Ovary (tissue), 9 donors: Measurements from ENCODE around the gene UPF1. TPM values are rescaled to one million over a fixed set of nuclear protein-coding genes. Genes with fewer than 3 reads are reported as not detected.

Source experiments
- polyA plus RNA-seq, 2 donors: library from polyadenylated mRNA; stranded (reverse); fragments of 200-250 nt in 1 of 2; fragments of 350-450 nt in 1 of 2; fragmentation: Illumina TruSeq in 1 of 2; extraction: RNeasy Lipid Tissue Mini Kit (QIAGEN cat#74804) in 1 of 2; gene quantifications; one replicate each; pipeline ENCODE4 v1.2.3, GENCODE V29; 2013 to 2014
- total RNA-seq, 7 donors: library from RNA; depleted of rRNA in 2 of 7; stranded (reverse); fragments of >200 nt in 2 of 7; fragmentation: NEBNext Ultra II Directional in 3 of 7; extraction: Animal tissue kit (Norgen Biotek cat#: 25700) in 3 of 7; gene quantifications; one replicate each; pipeline versions ENCODE4 v1.1.0 to v1.2.4, GENCODE V29; 2016 to 2023
- donor health status: DM: no; HTN: no; CAD: no; lungs with moderate emphysema.
- donor health status: DM: no; HTN: no; CAD: no.
- donor health status: Bipolar disorder and iron deficiency.
- donor health status: DM: yes; HTN: yes; CAD: no.
- donor health status: DM: no; HTN: no; CAD: no.
- donor health status: DM: yes; HTN: yes; CAD: no.

Gene UPF1
- total and polyA plus RNA-seq, 9 donors, result 35.4 to 89.0 (median 59.7) TPM

Other genes with a start within 250 kb of the UPF1 start
- gene REX1BD, start 243.2 kb upstream of the UPF1 start, total RNA-seq, result 100 to 1,000 TPM in 2 of 7 donors, 10 to 100 TPM in 5; 46.5 to 146 (median 66.7) TPM
- gene REX1BD, start 243.2 kb upstream of the UPF1 start, polyA plus RNA-seq, result 10 to 100 TPM in 1 of 2 donors, 1 to 10 TPM in 1; 5.3 to 89.2 TPM
- 1 to 10 TPM in 2 of 7 donors, under 1 TPM in 2, not detected in 3; 0.51 to 1.1 (median 1.0) TPM for gene CRLF1, start 225.2 kb upstream of the UPF1 start, total RNA-seq
- gene CRLF1, start 225.2 kb upstream of the UPF1 start, polyA plus RNA-seq, result 1 to 10 TPM in 1 of 2 donors, under 1 TPM in 1; 0.83 to 1.2 TPM
- gene TMEM59L, start 219.1 kb upstream of the UPF1 start, total RNA-seq, result under 1 TPM in 4 of 7 donors, not detected in 3; 0.20 to 0.53 (median 0.52) TPM
- gene TMEM59L, start 219.1 kb upstream of the UPF1 start, polyA plus RNA-seq, result under 1 TPM in 1 of 2 donors, not detected in 1; 0.38 TPM
- 10 to 100 TPM in 5 of 7 donors, 1 to 10 TPM in 2; 4.6 to 24.0 (median 15.7) TPM for gene KLHL26, start 194.9 kb upstream of the UPF1 start, total RNA-seq
- 1 to 10 TPM; 1.6 to 5.7 TPM for gene KLHL26, start 194.9 kb upstream of the UPF1 start, polyA plus RNA-seq
- gene CRTC1, start 148.3 kb upstream of the UPF1 start, total RNA-seq, result 10 to 100 TPM in 5 of 7 donors, 1 to 10 TPM in 2; 2.4 to 19.5 (median 14.6) TPM
- 1 to 10 TPM; 2.3 to 8.4 TPM for gene CRTC1, start 148.3 kb upstream of the UPF1 start, polyA plus RNA-seq
- under 1 TPM in 4 of 7 donors, not detected in 3; 0.17 to 0.92 (median 0.52) TPM for gene COMP, start 40.7 kb upstream of the UPF1 start, total RNA-seq
- gene COMP, start 40.7 kb upstream of the UPF1 start, polyA plus RNA-seq, result under 1 TPM; 0.08 to 0.35 TPM
- gene CERS1, start 64.2 kb downstream of the UPF1 start, total RNA-seq, result 1 to 10 TPM in 3 of 7 donors, under 1 TPM in 4; 0.36 to 2.6 (median 0.99) TPM
- 1 to 10 TPM; 1.2 to 1.7 TPM for gene CERS1, start 64.2 kb downstream of the UPF1 start, polyA plus RNA-seq
- 100 to 1,000 TPM; 101 to 140 (median 115) TPM for gene COPE, start 87.4 kb downstream of the UPF1 start, total RNA-seq
- 100 to 1,000 TPM in 1 of 2 donors, 10 to 100 TPM in 1; 11.3 to 126 TPM for gene COPE, start 87.4 kb downstream of the UPF1 start, polyA plus RNA-seq
- gene DDX49, start 87.8 kb downstream of the UPF1 start, total RNA-seq, result 10 to 100 TPM; 25.2 to 37.9 (median 32.8) TPM
- 10 to 100 TPM; 19.4 to 37.8 TPM for gene DDX49, start 87.8 kb downstream of the UPF1 start, polyA plus RNA-seq
- 10 to 100 TPM; 15.1 to 29.2 (median 18.6) TPM for gene HOMER3, start 109.3 kb downstream of the UPF1 start, total RNA-seq
- gene HOMER3, start 109.3 kb downstream of the UPF1 start, polyA plus RNA-seq, result 10 to 100 TPM in 1 of 2 donors, 1 to 10 TPM in 1; 7.8 to 28.4 TPM
- gene SUGP2, start 201.6 kb downstream of the UPF1 start, total RNA-seq, result 10 to 100 TPM; 29.1 to 81.9 (median 57.0) TPM
- gene SUGP2, start 201.6 kb downstream of the UPF1 start, polyA plus RNA-seq, result 10 to 100 TPM; 27.0 to 37.1 TPM
- gene ARMC6, start 201.6 kb downstream of the UPF1 start, total RNA-seq, result 10 to 100 TPM; 11.2 to 27.5 (median 14.8) TPM
- 10 to 100 TPM in 1 of 2 donors, 1 to 10 TPM in 1; 7.0 to 14.6 TPM for gene ARMC6, start 201.6 kb downstream of the UPF1 start, polyA plus RNA-seq
- 10 to 100 TPM in 6 of 7 donors, 1 to 10 TPM in 1; 9.5 to 34.3 (median 23.2) TPM for gene SLC25A42, start 232.0 kb downstream of the UPF1 start, total RNA-seq
- gene SLC25A42, start 232.0 kb downstream of the UPF1 start, polyA plus RNA-seq, result 10 to 100 TPM in 1 of 2 donors, 1 to 10 TPM in 1; 6.5 to 18.8 TPM